PC-9 (cell line): ENCODE results near the gene CST4.
"Not testable (repeated sequence)": the region's sequence is repeated elsewhere in the genome, so short reads cannot be mapped to it uniquely, and the experiment has no call there.

Experiments
- CTCF ChIP-seq: fragments of 200-600 bp; sonication (generic); conservative IDR thresholded peaks from 2 replicates; pipeline ENCODE4 v1.6.1; 2017; ENCODE audit warnings: mixed run types, antibody characterized with exemption, mild to moderate bottlenecking, moderate library complexity
- EZH2 ChIP-seq: fragments of 200-600 bp; sonication (generic); IDR thresholded peaks from 2 replicates; pipeline ENCODE4 v1.8.0; 2017; ENCODE audit warnings: antibody characterized with exemption, low read depth

GRCh38 chr20:23635768-23636090, 53.1 kb downstream of the CST4 start:
- TF ChIP-seq CTCF, EZH2: not testable (repeated sequence)
